Measurements from ENCODE around the gene SYP. TPM values are rescaled to one million over a fixed set of nuclear protein-coding genes. Genes with fewer than 3 reads are reported as not detected.

Gene SYP
- total and polyA plus RNA-seq, 9 donors = 0.69 to 3.3 (median 1.9) TPM

GRCh38 chrX:49242545-49243066 is 42.6 kb upstream of the SYP start:
- intact Hi-C loops (cut with DNase I) = no loop called here
- Histone ChIP-seq H3K4me1 (ENCODE audit: insufficient read depth) (no peaks in the 10 kb centered on the region), H3K36me3 (no peaks in the 10 kb centered on the region), H3K27me3 (no peaks in the 10 kb centered on the region), H3K4me3 (no peak overlapping the region), H3K27ac (no peak overlapping the region), H3K9me3 (no peaks in the 10 kb centered on the region)
- no peak for DNase-seq
- TF ChIP-seq CTCF (IDR thresholded peaks at IDR 0.05) = no peak
- TF ChIP-seq POLR2A (IDR thresholded peaks at IDR 0.05) = no peak
- TF ChIP-seq EP300 (IDR thresholded peaks at IDR 0.05) = no peak
- WGBS, 3 donors = 81 to 86% (median 83%) methylated on average over 12 of the region's 12 CpGs

- H3K27me3 ChIP-seq = no peaks in the 10 kb centered on the region
- intact Hi-C loops (cut with DNase I) = no loop called here
- no peak overlapping the region for H3K27ac ChIP-seq
- 71 to 90% (median 78%) methylated on average over 7 of the region's 7 CpGs for WGBS, 3 donors
- H3K9me3 ChIP-seq = no peaks in the 10 kb centered on the region
- no peak for TF ChIP-seq CTCF (IDR thresholded peaks at IDR 0.05)
- no peak for TF ChIP-seq POLR2A (IDR thresholded peaks at IDR 0.05)
- no peak for TF ChIP-seq EP300 (IDR thresholded peaks at IDR 0.05)
- H3K4me1 ChIP-seq (ENCODE audit: insufficient read depth) = no peaks in the 10 kb centered on the region
- no peak overlapping the region for H3K4me3 ChIP-seq
- H3K36me3 ChIP-seq = no peaks in the 10 kb centered on the region
- no peak for DNase-seq
These were observed 38.7 kb upstream of the SYP start for GRCh38 chrX:49238735-49239134.

- DNase-seq = no peak
- Histone ChIP-seq H3K27me3 (no peaks in the 10 kb centered on the region), H3K4me1 (ENCODE audit: insufficient read depth) (no peaks in the 10 kb centered on the region), H3K9me3 (no peaks in the 10 kb centered on the region), H3K4me3 (no peak overlapping the region), H3K27ac (no peak overlapping the region), H3K36me3 (no peaks in the 10 kb centered on the region)
- intact Hi-C loops (cut with DNase I) = loop anchor here in 1 of 4 donors (2.0 kb wide), 1 partner anchor 48 kb away; no protein-coding TSS in a partner anchor
- 79 to 91% (median 87%) methylated on average over 9 of the region's 9 CpGs for WGBS, 3 donors
- TF ChIP-seq CTCF (IDR thresholded peaks at IDR 0.05) (no peak), EP300 (IDR thresholded peaks at IDR 0.05) (no peak)
These were observed 37.1 kb upstream of the SYP start for GRCh38 chrX:49237060-49237459.

GRCh38 chrX:49233887-49234555 is 34.0 kb upstream of the SYP start:
- Histone ChIP-seq H3K27ac (no peak overlapping the region), H3K9me3 (no peaks in the 10 kb centered on the region), H3K4me1 (ENCODE audit: insufficient read depth) (no peaks in the 10 kb centered on the region), H3K36me3 (no peaks in the 10 kb centered on the region), H3K4me3 (no peak overlapping the region), H3K27me3 (no peaks in the 10 kb centered on the region)
- no peak for DNase-seq
- 49 to 65% (median 60%) methylated on average over 44 to 56 of the region's 56 CpGs for WGBS, 3 donors
- no peak for TF ChIP-seq CTCF (IDR thresholded peaks at IDR 0.05)
- no peak for TF ChIP-seq EP300 (IDR thresholded peaks at IDR 0.05)
- TF ChIP-seq POLR2A (IDR thresholded peaks at IDR 0.05) = no peak
- intact Hi-C loops (cut with DNase I) = no loop called here

All from ovary (tissue), 9 donors.